Measurements from ENCODE around the gene CNTN5.

DNA sequence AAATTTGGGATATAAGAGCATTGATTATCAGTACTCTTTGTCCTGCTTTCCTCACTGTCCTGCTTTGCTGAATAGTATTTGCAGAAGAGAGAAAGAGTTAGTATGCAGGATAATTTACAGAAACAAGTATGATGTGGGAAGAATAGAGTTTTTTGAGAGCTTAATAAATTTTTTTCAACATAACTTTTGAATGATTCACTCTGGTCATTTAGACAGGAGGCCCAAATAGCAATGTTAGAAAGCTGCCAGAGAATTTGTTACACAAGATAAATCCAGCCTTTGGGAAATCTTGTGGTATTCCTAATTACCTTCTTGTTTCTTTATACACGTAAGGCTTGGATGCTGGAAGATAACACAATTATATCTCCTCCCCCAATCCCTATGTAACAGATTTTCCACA lies 484.6 kb downstream of the CNTN5 start:
- TF ChIP-seq, protein P1, sequence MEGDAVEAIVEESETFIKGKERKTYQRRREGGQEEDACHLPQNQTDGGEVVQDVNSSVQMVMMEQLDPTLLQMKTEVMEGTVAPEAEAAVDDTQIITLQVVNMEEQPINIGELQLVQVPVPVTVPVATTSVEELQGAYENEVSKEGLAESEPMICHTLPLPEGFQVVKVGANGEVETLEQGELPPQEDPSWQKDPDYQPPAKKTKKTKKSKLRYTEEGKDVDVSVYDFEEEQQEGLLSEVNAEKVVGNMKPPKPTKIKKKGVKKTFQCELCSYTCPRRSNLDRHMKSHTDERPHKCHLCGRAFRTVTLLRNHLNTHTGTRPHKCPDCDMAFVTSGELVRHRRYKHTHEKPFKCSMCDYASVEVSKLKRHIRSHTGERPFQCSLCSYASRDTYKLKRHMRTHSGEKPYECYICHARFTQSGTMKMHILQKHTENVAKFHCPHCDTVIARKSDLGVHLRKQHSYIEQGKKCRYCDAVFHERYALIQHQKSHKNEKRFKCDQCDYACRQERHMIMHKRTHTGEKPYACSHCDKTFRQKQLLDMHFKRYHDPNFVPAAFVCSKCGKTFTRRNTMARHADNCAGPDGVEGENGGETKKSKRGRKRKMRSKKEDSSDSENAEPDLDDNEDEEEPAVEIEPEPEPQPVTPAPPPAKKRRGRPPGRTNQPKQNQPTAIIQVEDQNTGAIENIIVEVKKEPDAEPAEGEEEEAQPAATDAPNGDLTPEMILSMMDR (IDR thresholded peaks at IDR 0.05 in 2 of 3, conservative IDR thresholded peaks at IDR 0.05 in 1 of 3; ENCODE audit: control insufficient read depth in 2 of 3, extremely low read depth in 1 of 3, insufficient read depth in 1 of 3, low read depth in 3 of 3, low read length in 3 of 3): no peak
- TF ChIP-seq EGR1 (IDR thresholded peaks at IDR 0.05; ENCODE audit: borderline replicate concordance in 1 of 2, low read depth in 2 of 2, low read length in 2 of 2): no peak
- TF ChIP-seq HCFC1 (IDR thresholded peaks at IDR 0.05; ENCODE audit: low read length): no peak
- TF ChIP-seq SIN3A (IDR thresholded peaks at IDR 0.05; ENCODE audit: low read depth, low read length): no peak
- no peak for TF ChIP-seq BACH1 (IDR thresholded peaks at IDR 0.05; ENCODE audit: borderline replicate concordance)
- no peak for TF ChIP-seq EZH2 (IDR thresholded peaks at IDR 0.05; ENCODE audit: borderline replicate concordance, control insufficient read depth, low read depth, low read length)
- TF ChIP-seq CBFB (IDR thresholded peaks at IDR 0.05; ENCODE audit: low read depth): no peak
- no peak for TF ChIP-seq CHD4 (IDR thresholded peaks at IDR 0.05)
- no peak for TF ChIP-seq SMAD1 (IDR thresholded peaks at IDR 0.05; ENCODE audit: low read depth, partially characterized antibody)
- TF ChIP-seq, protein P2, sequence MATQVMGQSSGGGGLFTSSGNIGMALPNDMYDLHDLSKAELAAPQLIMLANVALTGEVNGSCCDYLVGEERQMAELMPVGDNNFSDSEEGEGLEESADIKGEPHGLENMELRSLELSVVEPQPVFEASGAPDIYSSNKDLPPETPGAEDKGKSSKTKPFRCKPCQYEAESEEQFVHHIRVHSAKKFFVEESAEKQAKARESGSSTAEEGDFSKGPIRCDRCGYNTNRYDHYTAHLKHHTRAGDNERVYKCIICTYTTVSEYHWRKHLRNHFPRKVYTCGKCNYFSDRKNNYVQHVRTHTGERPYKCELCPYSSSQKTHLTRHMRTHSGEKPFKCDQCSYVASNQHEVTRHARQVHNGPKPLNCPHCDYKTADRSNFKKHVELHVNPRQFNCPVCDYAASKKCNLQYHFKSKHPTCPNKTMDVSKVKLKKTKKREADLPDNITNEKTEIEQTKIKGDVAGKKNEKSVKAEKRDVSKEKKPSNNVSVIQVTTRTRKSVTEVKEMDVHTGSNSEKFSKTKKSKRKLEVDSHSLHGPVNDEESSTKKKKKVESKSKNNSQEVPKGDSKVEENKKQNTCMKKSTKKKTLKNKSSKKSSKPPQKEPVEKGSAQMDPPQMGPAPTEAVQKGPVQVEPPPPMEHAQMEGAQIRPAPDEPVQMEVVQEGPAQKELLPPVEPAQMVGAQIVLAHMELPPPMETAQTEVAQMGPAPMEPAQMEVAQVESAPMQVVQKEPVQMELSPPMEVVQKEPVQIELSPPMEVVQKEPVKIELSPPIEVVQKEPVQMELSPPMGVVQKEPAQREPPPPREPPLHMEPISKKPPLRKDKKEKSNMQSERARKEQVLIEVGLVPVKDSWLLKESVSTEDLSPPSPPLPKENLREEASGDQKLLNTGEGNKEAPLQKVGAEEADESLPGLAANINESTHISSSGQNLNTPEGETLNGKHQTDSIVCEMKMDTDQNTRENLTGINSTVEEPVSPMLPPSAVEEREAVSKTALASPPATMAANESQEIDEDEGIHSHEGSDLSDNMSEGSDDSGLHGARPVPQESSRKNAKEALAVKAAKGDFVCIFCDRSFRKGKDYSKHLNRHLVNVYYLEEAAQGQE (IDR thresholded peaks at IDR 0.05; ENCODE audit: low read depth, low read length): no peak
- no peak for TF ChIP-seq ZSCAN29 (IDR thresholded peaks at IDR 0.05)
- TF ChIP-seq, protein P3, sequence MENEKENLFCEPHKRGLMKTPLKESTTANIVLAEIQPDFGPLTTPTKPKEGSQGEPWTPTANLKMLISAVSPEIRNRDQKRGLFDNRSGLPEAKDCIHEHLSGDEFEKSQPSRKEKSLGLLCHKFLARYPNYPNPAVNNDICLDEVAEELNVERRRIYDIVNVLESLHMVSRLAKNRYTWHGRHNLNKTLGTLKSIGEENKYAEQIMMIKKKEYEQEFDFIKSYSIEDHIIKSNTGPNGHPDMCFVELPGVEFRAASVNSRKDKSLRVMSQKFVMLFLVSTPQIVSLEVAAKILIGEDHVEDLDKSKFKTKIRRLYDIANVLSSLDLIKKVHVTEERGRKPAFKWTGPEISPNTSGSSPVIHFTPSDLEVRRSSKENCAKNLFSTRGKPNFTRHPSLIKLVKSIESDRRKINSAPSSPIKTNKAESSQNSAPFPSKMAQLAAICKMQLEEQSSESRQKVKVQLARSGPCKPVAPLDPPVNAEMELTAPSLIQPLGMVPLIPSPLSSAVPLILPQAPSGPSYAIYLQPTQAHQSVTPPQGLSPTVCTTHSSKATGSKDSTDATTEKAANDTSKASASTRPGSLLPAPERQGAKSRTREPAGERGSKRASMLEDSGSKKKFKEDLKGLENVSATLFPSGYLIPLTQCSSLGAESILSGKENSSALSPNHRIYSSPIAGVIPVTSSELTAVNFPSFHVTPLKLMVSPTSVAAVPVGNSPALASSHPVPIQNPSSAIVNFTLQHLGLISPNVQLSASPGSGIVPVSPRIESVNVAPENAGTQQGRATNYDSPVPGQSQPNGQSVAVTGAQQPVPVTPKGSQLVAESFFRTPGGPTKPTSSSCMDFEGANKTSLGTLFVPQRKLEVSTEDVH (IDR thresholded peaks at IDR 0.05; ENCODE audit: low read depth, partially characterized antibody): no peak
- TF ChIP-seq TCF3 (IDR thresholded peaks at IDR 0.05; ENCODE audit: borderline replicate concordance, insufficient read depth, low read depth, low read length): no peak
